Activated naive CD8-positive, alpha-beta T cell treated with anti-CD3 and anti-CD28 coated beads for 36 hours (primary cell): ENCODE results near the gene ARHGAP32. TPM values are rescaled to one million over a fixed set of nuclear protein-coding genes. Genes with fewer than 3 reads are reported as not detected.

ENCODE experiments used
- DNase-seq: peaks from one replicate; pipeline ENCODE4 v3.0.0; 2021
- H3K27ac Mint-ChIP-seq: one replicate; pipeline ENCODE4 v1.8.0; 2022; ENCODE audit warnings: mild to moderate bottlenecking, moderate library complexity, mixed read lengths
- H3K27me3 Mint-ChIP-seq: one replicate; pipeline ENCODE4 v1.8.0; 2022; ENCODE audit warnings: mild to moderate bottlenecking, mixed read lengths
- H3K36me3 Mint-ChIP-seq: one replicate; pipeline ENCODE4 v1.8.0; 2021; ENCODE audit warnings: mild to moderate bottlenecking, mixed read lengths
- H3K4me1 Mint-ChIP-seq: one replicate; pipeline ENCODE4 v1.8.0; 2021; ENCODE audit warnings: mixed read lengths
- H3K4me3 Mint-ChIP-seq: one replicate; pipeline ENCODE4 v1.8.0; 2022; ENCODE audit warnings: mild to moderate bottlenecking, moderate library complexity, mixed read lengths
- H3K9me3 Mint-ChIP-seq: one replicate; pipeline ENCODE4 v1.8.0; 2022; ENCODE audit warnings: mixed read lengths
- total RNA-seq, 2 experiments: library from RNA; stranded (reverse); gene quantifications; one replicate each; pipeline ENCODE4 v1.2.3, GENCODE V29; 2021

The ARHGAP32 gene
- total RNA-seq, 2 experiments from 2014 or later = 6.5 to 7.4 TPM

DNA sequence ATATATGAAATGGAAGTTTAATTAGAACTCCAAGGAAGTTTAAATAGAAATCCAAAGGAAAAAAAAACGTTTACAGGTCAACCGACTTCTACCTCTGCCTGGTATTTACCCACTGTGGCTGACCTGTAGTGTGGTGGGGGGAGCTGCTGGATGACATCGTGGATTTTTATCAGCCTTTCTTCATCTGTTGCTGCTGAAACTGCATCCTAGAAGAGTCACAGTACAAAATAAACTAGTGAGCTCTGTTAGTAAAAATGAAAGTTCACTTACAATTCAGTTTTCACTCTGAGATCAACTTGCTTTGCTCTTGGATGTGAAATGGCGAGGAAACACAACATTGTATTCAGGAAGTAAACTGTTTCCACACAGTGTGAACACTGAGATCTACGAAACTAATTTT is 206.2 kb downstream of the ARHGAP32 start:
- Mint-ChIP-seq H3K27me3 (no peaks in the 10 kb centered on the region), H3K4me3 (no peak overlapping the region), H3K27ac (no peak overlapping the region), H3K36me3 (no peaks in the 10 kb centered on the region), H3K9me3 (peaks cover 1% of the 10 kb centered on the region), H3K4me1 (peaks cover 4% of the 10 kb centered on the region)
- no peak for DNase-seq

GRCh38 chr11:128983023-128983422 is 209.1 kb downstream of the ARHGAP32 start:
- H3K4me3 Mint-ChIP-seq = no peak overlapping the region
- H3K4me1 Mint-ChIP-seq = peaks cover 4% of the 10 kb centered on the region

DNA sequence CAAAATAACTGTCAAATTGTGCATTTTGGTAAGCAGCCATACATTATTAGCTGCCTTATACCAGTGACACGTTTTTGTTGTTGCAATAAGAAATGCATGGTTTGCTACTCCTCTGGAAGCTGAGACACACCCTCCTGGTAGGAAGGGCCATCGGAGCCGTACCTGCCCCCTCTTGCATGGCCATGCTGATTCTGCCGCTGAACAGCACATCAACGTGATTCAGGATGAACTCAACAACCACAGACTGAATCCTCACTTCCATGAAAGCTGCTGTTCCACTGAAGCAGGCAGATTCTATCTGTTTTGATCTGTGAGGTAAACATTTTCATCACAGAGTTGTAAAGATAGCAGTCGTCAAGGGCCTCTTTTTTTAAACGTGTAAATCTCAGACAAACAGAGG is 210.9 kb downstream of the ARHGAP32 start:
- Mint-ChIP-seq H3K4me3 (no peak overlapping the region), H3K27me3 (no peaks in the 10 kb centered on the region), H3K27ac (no peak overlapping the region), H3K36me3 (no peaks in the 10 kb centered on the region), H3K4me1 (peaks cover 4% of the 10 kb centered on the region), H3K9me3 (no peaks in the 10 kb centered on the region)
- DNase-seq = no peak

More at GRCh38 chr11:128983023-128983422, 209.1 kb downstream of the ARHGAP32 start:
- no peaks in the 10 kb centered on the region for H3K27me3 Mint-ChIP-seq
- no peak overlapping the region for H3K27ac Mint-ChIP-seq
- no peaks in the 10 kb centered on the region for H3K9me3 Mint-ChIP-seq
- no peak for DNase-seq
- H3K36me3 Mint-ChIP-seq = no peaks in the 10 kb centered on the region

DNA sequence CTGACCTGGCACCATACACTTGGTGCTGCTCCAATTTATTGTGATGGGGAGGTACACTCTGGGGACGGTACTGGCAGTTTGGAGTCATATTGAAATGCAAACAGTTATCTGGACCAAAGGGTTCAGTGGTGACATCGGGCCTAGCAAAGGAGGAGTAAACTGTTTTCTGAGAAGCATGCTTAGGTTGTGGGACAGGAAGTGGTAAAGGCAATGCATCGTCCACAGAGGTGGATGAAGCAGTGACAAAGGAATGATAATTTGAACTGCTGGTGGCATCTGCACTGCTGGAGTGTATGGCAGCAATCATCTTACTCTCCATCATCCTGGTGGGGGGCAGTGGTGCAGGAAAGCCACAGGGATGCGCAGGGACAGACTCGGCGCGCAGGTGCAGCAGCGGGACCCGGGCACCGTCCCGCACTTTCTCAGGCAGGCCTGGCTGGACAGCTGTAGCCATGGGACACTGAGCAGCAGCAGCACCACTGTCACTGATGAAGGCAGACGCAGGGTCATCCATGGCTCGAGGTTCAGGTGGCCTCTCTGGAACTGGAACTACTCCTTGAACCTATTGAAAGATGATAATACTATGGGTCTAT is 221.4 kb downstream of the ARHGAP32 start:
- Mint-ChIP-seq H3K36me3 (peaks cover 9% of the 10 kb centered on the region), H3K27ac (no peak overlapping the region), H3K4me3 (no peak overlapping the region), H3K9me3 (no peaks in the 10 kb centered on the region), H3K4me1 (peaks cover 6% of the 10 kb centered on the region), H3K27me3 (no peaks in the 10 kb centered on the region)
- no peak for DNase-seq

- DNase-seq = no peak
- H3K9me3 Mint-ChIP-seq = no peaks in the 10 kb centered on the region
- peaks cover 21% of the 10 kb centered on the region for H3K4me1 Mint-ChIP-seq
- no peaks in the 10 kb centered on the region for H3K27me3 Mint-ChIP-seq
- H3K4me3 Mint-ChIP-seq = no peak overlapping the region
- H3K27ac Mint-ChIP-seq = no peak overlapping the region
- H3K36me3 Mint-ChIP-seq = peaks cover 9% of the 10 kb centered on the region
Measured at GRCh38 chr11:128968916-128969315, 223.2 kb downstream of the ARHGAP32 start.

GRCh38 chr11:128967578-128967977 is 224.5 kb downstream of the ARHGAP32 start:
- no peaks in the 10 kb centered on the region for H3K27me3 Mint-ChIP-seq
- H3K9me3 Mint-ChIP-seq = no peaks in the 10 kb centered on the region
- no peak overlapping the region for H3K4me3 Mint-ChIP-seq
- H3K27ac Mint-ChIP-seq = no peak overlapping the region
- no peak for DNase-seq
- H3K4me1 Mint-ChIP-seq = peaks cover 28% of the 10 kb centered on the region
- H3K36me3 Mint-ChIP-seq = peaks cover 9% of the 10 kb centered on the region

- H3K36me3 Mint-ChIP-seq = peaks cover 5% of the 10 kb centered on the region
- no peaks in the 10 kb centered on the region for H3K27me3 Mint-ChIP-seq
- DNase-seq = no peak
- no peak overlapping the region for H3K27ac Mint-ChIP-seq
- no peaks in the 10 kb centered on the region for H3K9me3 Mint-ChIP-seq
- peaks cover 24% of the 10 kb centered on the region for H3K4me1 Mint-ChIP-seq
- H3K4me3 Mint-ChIP-seq = no peak overlapping the region
Measured at GRCh38 chr11:128965485-128965884, 226.6 kb downstream of the ARHGAP32 start.

GRCh38 chr11:128964463-128964930 is 227.6 kb downstream of the ARHGAP32 start:
- no peak overlapping the region for H3K4me3 Mint-ChIP-seq
- no peak for DNase-seq
- no peaks in the 10 kb centered on the region for H3K9me3 Mint-ChIP-seq
- H3K36me3 Mint-ChIP-seq = no peaks in the 10 kb centered on the region
- H3K27ac Mint-ChIP-seq = no peak overlapping the region
- peaks cover 23% of the 10 kb centered on the region for H3K4me1 Mint-ChIP-seq
- no peaks in the 10 kb centered on the region for H3K27me3 Mint-ChIP-seq

- H3K36me3 Mint-ChIP-seq = no peaks in the 10 kb centered on the region
- no peaks in the 10 kb centered on the region for H3K27me3 Mint-ChIP-seq
- H3K4me3 Mint-ChIP-seq = no peak overlapping the region
- peaks cover 23% of the 10 kb centered on the region for H3K4me1 Mint-ChIP-seq
- H3K9me3 Mint-ChIP-seq = no peaks in the 10 kb centered on the region
- DNase-seq = no peak
- H3K27ac Mint-ChIP-seq = no peak overlapping the region
Measured at GRCh38 chr11:128963744-128964325, 228.3 kb downstream of the ARHGAP32 start.

DNA sequence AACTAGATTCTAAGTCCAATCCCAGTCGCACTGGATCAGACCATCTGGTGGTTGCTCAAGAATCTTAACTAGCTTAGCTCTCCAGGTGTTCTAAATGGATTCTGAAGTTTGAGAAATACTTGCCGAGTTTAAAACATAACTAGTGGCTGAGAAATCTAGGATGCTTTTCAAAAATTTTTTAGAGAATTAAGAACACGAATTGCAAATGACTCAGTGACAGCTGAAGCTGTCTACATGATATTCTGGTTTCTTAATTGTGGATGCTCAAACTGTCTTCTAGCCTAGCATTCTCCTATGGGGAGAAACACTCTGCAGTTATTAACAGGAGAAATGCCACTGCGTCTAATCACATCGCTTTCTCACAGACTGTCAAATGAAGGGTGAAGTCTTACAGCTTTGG is 229.2 kb downstream of the ARHGAP32 start:
- Mint-ChIP-seq H3K4me1 (peaks cover 23% of the 10 kb centered on the region), H3K27ac (no peak overlapping the region), H3K36me3 (no peaks in the 10 kb centered on the region), H3K4me3 (no peak overlapping the region), H3K9me3 (no peaks in the 10 kb centered on the region), H3K27me3 (no peaks in the 10 kb centered on the region)
- no peak for DNase-seq

DNA sequence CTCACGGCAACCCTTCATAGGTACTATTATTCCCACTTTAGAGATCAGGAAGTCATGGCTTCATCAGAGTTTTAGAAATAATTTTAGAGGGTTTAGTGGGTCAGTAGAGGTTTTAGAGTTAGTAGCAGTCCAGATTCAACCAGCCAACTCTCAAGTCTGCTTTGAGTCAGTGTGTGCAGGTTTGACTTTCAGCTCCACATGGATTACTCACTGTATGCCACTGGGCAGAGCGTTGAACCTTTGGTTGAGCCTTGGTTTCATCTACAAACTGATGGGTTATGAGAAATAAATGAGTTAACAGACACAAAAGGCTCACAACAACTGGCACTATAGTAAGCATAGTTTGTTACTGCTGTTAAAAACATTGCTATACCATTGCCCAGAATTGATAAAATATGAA is 230.5 kb downstream of the ARHGAP32 start:
- no peak overlapping the region for H3K27ac Mint-ChIP-seq
- no peaks in the 10 kb centered on the region for H3K9me3 Mint-ChIP-seq

DNA sequence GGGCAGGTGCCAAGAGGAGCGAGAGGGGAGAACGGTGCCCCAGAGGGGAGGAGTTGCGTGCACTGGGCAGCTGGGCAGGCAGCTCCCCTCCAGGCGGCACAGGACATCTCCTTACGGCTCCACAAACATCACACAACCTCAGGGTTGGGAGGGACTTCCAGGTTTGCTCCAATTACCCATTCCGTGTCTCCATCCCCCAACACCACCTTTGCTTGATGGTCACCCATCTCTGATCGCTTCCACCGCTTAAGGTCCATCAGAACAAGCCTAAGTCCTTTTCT is 235.0 kb downstream of the ARHGAP32 start:
- H3K9me3 Mint-ChIP-seq = no peaks in the 10 kb centered on the region
- H3K27ac Mint-ChIP-seq = no peak overlapping the region
- H3K27me3 Mint-ChIP-seq = peaks cover 8% of the 10 kb centered on the region
- no peak for DNase-seq
- no peak overlapping the region for H3K4me3 Mint-ChIP-seq
- peaks cover 1% of the 10 kb centered on the region for H3K4me1 Mint-ChIP-seq
- H3K36me3 Mint-ChIP-seq = no peaks in the 10 kb centered on the region

More for the DNA sequence above, 230.5 kb downstream of the ARHGAP32 start:
- no peaks in the 10 kb centered on the region for H3K36me3 Mint-ChIP-seq
- no peaks in the 10 kb centered on the region for H3K27me3 Mint-ChIP-seq
- DNase-seq = no peak
- H3K4me3 Mint-ChIP-seq = no peak overlapping the region
- H3K4me1 Mint-ChIP-seq = peaks cover 23% of the 10 kb centered on the region

DNA sequence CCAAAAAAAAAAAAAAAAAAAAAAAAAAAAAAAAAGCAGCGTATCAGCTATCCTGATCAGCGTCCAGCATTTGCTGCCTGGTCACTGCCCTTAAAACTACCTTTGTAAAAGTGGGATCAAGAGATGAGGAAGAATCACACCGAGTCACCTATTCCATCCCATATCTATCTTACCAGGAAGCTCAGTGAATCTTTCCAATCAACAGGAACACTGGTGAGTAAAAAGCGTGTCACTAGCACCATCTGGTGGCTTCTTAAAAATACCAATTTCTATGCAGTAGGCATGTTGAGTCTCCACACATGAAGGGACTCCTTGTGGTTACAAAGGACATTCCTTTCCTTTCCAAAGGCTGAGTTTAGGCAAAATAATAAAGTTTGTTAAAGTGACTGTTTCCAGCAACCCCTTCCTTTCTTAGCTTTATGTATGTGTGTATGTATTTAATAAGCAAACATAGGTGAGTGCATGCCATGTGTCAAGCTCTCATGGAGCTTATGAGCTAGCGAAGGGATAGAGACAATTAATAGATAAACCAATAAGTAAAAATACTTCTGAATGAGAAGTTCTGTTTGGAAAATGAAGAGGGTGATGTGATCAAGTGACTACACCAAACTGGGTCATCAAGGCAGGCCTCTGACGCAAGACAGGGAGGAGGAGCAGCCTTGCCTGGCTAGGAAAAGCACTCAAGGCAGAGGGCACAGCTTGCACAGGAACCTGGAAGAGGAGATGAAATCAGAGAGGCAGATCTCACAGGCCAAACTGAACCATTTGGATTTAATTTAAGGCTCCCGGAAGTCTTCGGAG is 235.5 kb downstream of the ARHGAP32 start:
- Mint-ChIP-seq H3K9me3 (no peaks in the 10 kb centered on the region), H3K27me3 (peaks cover 8% of the 10 kb centered on the region), H3K4me1 (peaks cover 1% of the 10 kb centered on the region), H3K4me3 (no peak overlapping the region), H3K36me3 (no peaks in the 10 kb centered on the region), H3K27ac (no peak overlapping the region)
- no peak for DNase-seq

DNA sequence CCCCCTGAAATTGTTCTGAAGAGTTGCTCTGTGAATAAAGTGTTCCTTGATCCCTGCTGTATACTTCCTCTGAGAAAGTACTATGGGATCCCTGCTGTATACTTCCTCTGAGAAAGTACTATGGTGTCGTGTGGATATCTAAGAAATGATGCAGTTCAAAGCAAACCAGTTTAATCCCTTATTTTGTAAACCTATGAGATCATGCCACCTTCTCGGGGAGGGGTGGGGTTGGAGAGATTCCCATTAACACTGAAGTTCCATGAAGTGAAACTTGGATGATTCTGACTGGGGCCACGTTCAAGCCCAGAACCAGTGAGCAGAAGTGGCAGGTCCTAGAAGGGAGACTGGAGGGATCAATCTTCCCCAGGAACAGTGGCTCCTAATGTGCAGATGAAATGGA is 236.5 kb downstream of the ARHGAP32 start:
- no peak overlapping the region for H3K4me3 Mint-ChIP-seq
- peaks cover 1% of the 10 kb centered on the region for H3K4me1 Mint-ChIP-seq
- H3K9me3 Mint-ChIP-seq = no peaks in the 10 kb centered on the region
- no peaks in the 10 kb centered on the region for H3K36me3 Mint-ChIP-seq
- H3K27me3 Mint-ChIP-seq = peaks cover 8% of the 10 kb centered on the region
- no peak for DNase-seq
- H3K27ac Mint-ChIP-seq = no peak overlapping the region

- H3K4me1 Mint-ChIP-seq = peaks cover 1% of the 10 kb centered on the region
- H3K9me3 Mint-ChIP-seq = no peaks in the 10 kb centered on the region
- no peaks in the 10 kb centered on the region for H3K36me3 Mint-ChIP-seq
- peaks cover 13% of the 10 kb centered on the region for H3K27me3 Mint-ChIP-seq
- DNase-seq = no peak
- no peak overlapping the region for H3K27ac Mint-ChIP-seq
- no peak overlapping the region for H3K4me3 Mint-ChIP-seq
Measured at GRCh38 chr11:128953151-128953550, 239.0 kb downstream of the ARHGAP32 start.
